Neural cell (in vitro differentiated cells): ENCODE results near the gene SLC28A3. TPM values are rescaled to one million over a fixed set of nuclear protein-coding genes. Genes with fewer than 3 reads are reported as not detected.

Source experiments
- H2AFZ ChIP-seq: fragments of 200-600, 300-800 bp; sonication (generic), shearing (Covaris generic); 2 replicates; pipeline ENCODE4 v1.6.0; 2014; ENCODE audit warnings: low read depth, mild to moderate bottlenecking, antibody characterized with exemption, low read length, moderate library complexity
- H3F3A ChIP-seq: fragments of 200-600 bp; shearing (Covaris generic); 2 replicates; pipeline ENCODE4 v1.6.1; 2016; ENCODE audit warnings: mild to moderate bottlenecking, moderate library complexity, mixed read lengths, antibody characterized with exemption, low read length; ENCODE audit not compliant: insufficient read depth, poor library complexity, severe bottlenecking
- H3K27ac ChIP-seq: fragments of 200-600, 300-800 bp; sonication (generic), shearing (Covaris generic); 2 replicates; pipeline ENCODE4 v1.5.1; 2014; ENCODE audit warnings: mild to moderate bottlenecking, low read length, moderate library complexity
- H3K27me3 ChIP-seq: fragments of 300-800, 200-600 bp; sonication (generic), shearing (Covaris generic); 2 replicates; pipeline ENCODE4 v1.6.0; 2014; ENCODE audit warnings: mild to moderate bottlenecking, low read depth, low read length, moderate library complexity; ENCODE audit not compliant: insufficient read depth
- H3K36me3 ChIP-seq: fragments of 300-800, 200-600 bp; sonication (generic), shearing (Covaris generic); 2 replicates; pipeline ENCODE4 v1.5.1; 2014; ENCODE audit warnings: mild to moderate bottlenecking, antibody characterized with exemption, low read length, moderate library complexity; ENCODE audit not compliant: insufficient read depth
- H3K4me2 ChIP-seq: fragments of 300-800, 200-600 bp; sonication (generic), shearing (Covaris generic); 2 replicates; pipeline ENCODE4 v1.6.0; 2014; ENCODE audit warnings: mild to moderate bottlenecking, low read length
- H3K4me3 ChIP-seq: fragments of 300-800, 200-600 bp; sonication (generic), shearing (Covaris generic); 2 replicates; pipeline ENCODE4 v1.5.1; 2014; ENCODE audit warnings: mild to moderate bottlenecking, low read length, moderate library complexity
- H3K79me2 ChIP-seq: fragments of 200-600 bp; shearing (Covaris generic); replicated peaks from 2 replicates; pipeline ENCODE4 v1.6.0; 2014; ENCODE audit warnings: mild to moderate bottlenecking, low read length, moderate library complexity; ENCODE audit not compliant: insufficient read depth
- H3K9ac ChIP-seq: fragments of 300-800, 200-600 bp; sonication (generic), shearing (Covaris generic); 2 replicates; pipeline ENCODE4 v1.6.1; 2016; ENCODE audit warnings: mild to moderate bottlenecking, low read length, mixed read lengths
- H3K9me2 ChIP-seq: fragments of 200-600 bp; shearing (Covaris generic); 2 replicates; pipeline ENCODE4 v1.6.1; 2016; ENCODE audit warnings: mild to moderate bottlenecking, low read length, mixed read lengths; ENCODE audit not compliant: insufficient read depth
- H3K9me3 ChIP-seq: fragments of 200-600, 300-800 bp; sonication (generic), shearing (Covaris generic); 2 replicates; pipeline ENCODE4 v1.6.1; 2016; ENCODE audit warnings: mild to moderate bottlenecking, mixed run types, low read length, moderate library complexity, mixed read lengths
- H4K20me1 ChIP-seq: fragments of 200-600 bp; shearing (Covaris generic); 2 replicates; pipeline ENCODE4 v1.6.1; 2016; ENCODE audit warnings: mild to moderate bottlenecking, mixed run types; ENCODE audit not compliant: insufficient read depth
- EP300 ChIP-seq: fragments of 450-650 bp; conservative IDR thresholded peaks from 2 replicates; pipeline ENCODE4 v1.6.1; 2014; ENCODE audit warnings: antibody characterized with exemption, mild to moderate bottlenecking, moderate library complexity; ENCODE audit not compliant: poor library complexity, severe bottlenecking
- EZH2 ChIP-seq: fragments of 200-600, 300-800 bp; shearing (Covaris generic), sonication (generic); IDR thresholded peaks from 2 replicates; pipeline ENCODE4 v1.6.1; 2014; ENCODE audit warnings: antibody characterized with exemption, low read length, borderline replicate concordance, mild to moderate bottlenecking; ENCODE audit not compliant: insufficient read depth, poor library complexity, severe bottlenecking
- MXI1 ChIP-seq: fragments of 450-650 bp; conservative IDR thresholded peaks from 2 replicates; pipeline ENCODE4 v1.6.1; 2014; ENCODE audit warnings: antibody characterized with exemption, mild to moderate bottlenecking; ENCODE audit not compliant: poor library complexity, severe bottlenecking
- POLR2AphosphoS5 ChIP-seq: IDR thresholded peaks from 2 replicates; pipeline ENCODE4 v1.6.1; 2012
- RAD21 ChIP-seq: fragments of 450-650 bp; conservative IDR thresholded peaks from 2 replicates; pipeline ENCODE4 v1.6.1; 2014; ENCODE audit warnings: antibody characterized with exemption, mild to moderate bottlenecking, moderate library complexity
- SMC3 ChIP-seq: fragments of 450-650 bp; conservative IDR thresholded peaks from 2 replicates; pipeline ENCODE4 v1.6.1; 2014; ENCODE audit warnings: antibody characterized with exemption, mild to moderate bottlenecking, moderate library complexity; ENCODE audit not compliant: poor library complexity
- TAF1 ChIP-seq: IDR thresholded peaks from 2 replicates; pipeline ENCODE4 v1.6.1; 2012; ENCODE audit warnings: low read depth
- polyA plus RNA-seq: library from polyadenylated mRNA; depleted of rRNA; stranded (reverse); fragments of >200 nt; gene quantifications from 2 replicates; pipeline ENCODE4 v1.2.3, GENCODE V29; 2014
- TF ChIP-seq, protein P1 (sequence below): IDR thresholded peaks from 2 replicates; pipeline ENCODE4 v1.6.1; 2012; ENCODE audit warnings: borderline replicate concordance
- TF ChIP-seq, protein P2 (sequence below): fragments of 450-650 bp; IDR thresholded peaks from 2 replicates; pipeline ENCODE4 v1.5.1; 2014; ENCODE audit warnings: antibody characterized with exemption, mild to moderate bottlenecking, moderate library complexity; ENCODE audit not compliant: poor library complexity, severe bottlenecking

Gene SLC28A3
- polyA plus RNA-seq, 1 donor from 2014 or later, result not detected

DNA sequence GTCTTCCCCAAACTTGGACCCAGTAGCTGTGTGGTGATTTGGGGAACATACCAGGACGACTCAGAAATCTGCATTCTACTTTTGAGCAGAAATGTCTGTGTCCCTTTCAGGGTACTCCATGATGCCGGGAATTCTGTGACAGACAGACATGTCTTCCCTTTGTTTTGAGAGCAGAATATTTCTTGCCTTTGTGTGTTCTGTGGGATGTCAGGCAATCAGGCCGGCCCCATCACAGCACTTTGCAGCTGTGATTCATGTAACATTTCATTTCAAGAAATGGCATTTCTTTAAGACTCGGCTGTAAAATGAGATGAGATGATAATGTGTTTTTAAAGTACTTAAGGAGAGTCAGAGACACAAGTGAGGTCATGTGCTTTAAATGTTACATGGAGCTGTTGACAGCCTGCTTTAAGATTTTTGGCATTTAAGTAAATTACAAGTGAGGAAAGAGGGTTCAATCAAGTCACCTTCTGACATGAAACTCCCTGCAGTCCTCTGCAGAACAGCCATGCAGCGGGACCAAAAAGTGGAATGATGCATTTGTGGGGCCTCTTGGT lies 98.7 kb downstream of the SLC28A3 start:
- Histone ChIP-seq H3K9ac (peak overlapping the region; percentile 61), H3K4me2 (peak overlapping the region; percentile 53), H3K9me2 (no peaks in the 10 kb centered on the region), H3K36me3 (no peaks in the 10 kb centered on the region), H3K27me3 (no peaks in the 10 kb centered on the region), H3K9me3 (no peaks in the 10 kb centered on the region), H4K20me1 (no peaks in the 10 kb centered on the region), H3F3A (no peaks in the 10 kb centered on the region), H2AFZ (peak overlapping the region; percentile 41), H3K27ac (peak overlapping the region; percentile 90), H3K79me2 (no peaks in the 10 kb centered on the region), H3K4me3 (peak overlapping the region; percentile 30)
- TF ChIP-seq TAF1 (no peak), EP300 (peak; percentile 95), RAD21 (peak; percentile 18), MXI1 (peak; percentile 10), POLR2AphosphoS5 (peak; percentile 73)
- TF ChIP-seq, protein P1, sequence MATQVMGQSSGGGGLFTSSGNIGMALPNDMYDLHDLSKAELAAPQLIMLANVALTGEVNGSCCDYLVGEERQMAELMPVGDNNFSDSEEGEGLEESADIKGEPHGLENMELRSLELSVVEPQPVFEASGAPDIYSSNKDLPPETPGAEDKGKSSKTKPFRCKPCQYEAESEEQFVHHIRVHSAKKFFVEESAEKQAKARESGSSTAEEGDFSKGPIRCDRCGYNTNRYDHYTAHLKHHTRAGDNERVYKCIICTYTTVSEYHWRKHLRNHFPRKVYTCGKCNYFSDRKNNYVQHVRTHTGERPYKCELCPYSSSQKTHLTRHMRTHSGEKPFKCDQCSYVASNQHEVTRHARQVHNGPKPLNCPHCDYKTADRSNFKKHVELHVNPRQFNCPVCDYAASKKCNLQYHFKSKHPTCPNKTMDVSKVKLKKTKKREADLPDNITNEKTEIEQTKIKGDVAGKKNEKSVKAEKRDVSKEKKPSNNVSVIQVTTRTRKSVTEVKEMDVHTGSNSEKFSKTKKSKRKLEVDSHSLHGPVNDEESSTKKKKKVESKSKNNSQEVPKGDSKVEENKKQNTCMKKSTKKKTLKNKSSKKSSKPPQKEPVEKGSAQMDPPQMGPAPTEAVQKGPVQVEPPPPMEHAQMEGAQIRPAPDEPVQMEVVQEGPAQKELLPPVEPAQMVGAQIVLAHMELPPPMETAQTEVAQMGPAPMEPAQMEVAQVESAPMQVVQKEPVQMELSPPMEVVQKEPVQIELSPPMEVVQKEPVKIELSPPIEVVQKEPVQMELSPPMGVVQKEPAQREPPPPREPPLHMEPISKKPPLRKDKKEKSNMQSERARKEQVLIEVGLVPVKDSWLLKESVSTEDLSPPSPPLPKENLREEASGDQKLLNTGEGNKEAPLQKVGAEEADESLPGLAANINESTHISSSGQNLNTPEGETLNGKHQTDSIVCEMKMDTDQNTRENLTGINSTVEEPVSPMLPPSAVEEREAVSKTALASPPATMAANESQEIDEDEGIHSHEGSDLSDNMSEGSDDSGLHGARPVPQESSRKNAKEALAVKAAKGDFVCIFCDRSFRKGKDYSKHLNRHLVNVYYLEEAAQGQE, result peak; percentile 89
- TF ChIP-seq, protein P2, sequence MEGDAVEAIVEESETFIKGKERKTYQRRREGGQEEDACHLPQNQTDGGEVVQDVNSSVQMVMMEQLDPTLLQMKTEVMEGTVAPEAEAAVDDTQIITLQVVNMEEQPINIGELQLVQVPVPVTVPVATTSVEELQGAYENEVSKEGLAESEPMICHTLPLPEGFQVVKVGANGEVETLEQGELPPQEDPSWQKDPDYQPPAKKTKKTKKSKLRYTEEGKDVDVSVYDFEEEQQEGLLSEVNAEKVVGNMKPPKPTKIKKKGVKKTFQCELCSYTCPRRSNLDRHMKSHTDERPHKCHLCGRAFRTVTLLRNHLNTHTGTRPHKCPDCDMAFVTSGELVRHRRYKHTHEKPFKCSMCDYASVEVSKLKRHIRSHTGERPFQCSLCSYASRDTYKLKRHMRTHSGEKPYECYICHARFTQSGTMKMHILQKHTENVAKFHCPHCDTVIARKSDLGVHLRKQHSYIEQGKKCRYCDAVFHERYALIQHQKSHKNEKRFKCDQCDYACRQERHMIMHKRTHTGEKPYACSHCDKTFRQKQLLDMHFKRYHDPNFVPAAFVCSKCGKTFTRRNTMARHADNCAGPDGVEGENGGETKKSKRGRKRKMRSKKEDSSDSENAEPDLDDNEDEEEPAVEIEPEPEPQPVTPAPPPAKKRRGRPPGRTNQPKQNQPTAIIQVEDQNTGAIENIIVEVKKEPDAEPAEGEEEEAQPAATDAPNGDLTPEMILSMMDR, result no peak

DNA sequence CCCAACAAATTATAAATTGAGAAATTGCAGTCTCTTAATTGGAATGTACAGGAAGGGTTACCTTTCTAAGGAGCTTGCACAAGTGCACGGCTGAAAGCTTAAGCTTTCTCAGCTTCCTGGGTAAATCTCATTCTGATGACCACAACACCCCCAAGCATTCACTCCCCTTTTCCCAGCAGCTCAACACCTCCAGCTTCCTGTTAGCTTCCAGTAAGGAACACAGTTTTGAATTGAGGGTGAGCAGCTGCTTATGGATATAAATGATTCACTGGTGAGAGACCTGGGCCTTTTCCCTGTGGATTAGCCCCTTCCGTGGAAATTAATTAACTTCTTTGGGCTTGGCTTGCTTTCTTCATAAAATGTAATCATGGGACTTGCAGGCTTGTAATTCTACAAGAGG lies 101.2 kb downstream of the SLC28A3 start:
- H3K27me3 ChIP-seq, result no peaks in the 10 kb centered on the region
- no peaks in the 10 kb centered on the region for H3K9me2 ChIP-seq
- no peaks in the 10 kb centered on the region for H3K36me3 ChIP-seq
- no peaks in the 10 kb centered on the region for H3K79me2 ChIP-seq
- H4K20me1 ChIP-seq, result no peaks in the 10 kb centered on the region
- no peaks in the 10 kb centered on the region for H3F3A ChIP-seq
- TF ChIP-seq EP300 (no peak), RAD21 (no peak), SMC3 (no peak), TAF1 (no peak), POLR2AphosphoS5 (no peak), MXI1 (no peak), EZH2 (no peak)
- TF ChIP-seq, protein P1, result no peak
- TF ChIP-seq, protein P2, result no peak
- no peak overlapping the region for H2AFZ ChIP-seq
- H3K27ac ChIP-seq, result no peak overlapping the region
- H3K4me2 ChIP-seq, result no peak overlapping the region
- no peak overlapping the region for H3K4me3 ChIP-seq
- H3K9ac ChIP-seq, result no peak overlapping the region
- H3K9me3 ChIP-seq, result no peaks in the 10 kb centered on the region
